NCI-H345 treated with DMSO at 0.1 percent for 48 hours (cell line): ENCODE data around the gene CCP110.

ENCODE experiments used
- DNase-seq: peaks from one replicate; lab custom pipeline; 2025; ENCODE audit not compliant: unreplicated experiment; lab: John Stamatoyannopoulos, UW

CCP110 gene

GRCh38 chr16:19548144-19548543 is 24.4 kb downstream of the CCP110 start:
- no peak for DNase-seq

DNA sequence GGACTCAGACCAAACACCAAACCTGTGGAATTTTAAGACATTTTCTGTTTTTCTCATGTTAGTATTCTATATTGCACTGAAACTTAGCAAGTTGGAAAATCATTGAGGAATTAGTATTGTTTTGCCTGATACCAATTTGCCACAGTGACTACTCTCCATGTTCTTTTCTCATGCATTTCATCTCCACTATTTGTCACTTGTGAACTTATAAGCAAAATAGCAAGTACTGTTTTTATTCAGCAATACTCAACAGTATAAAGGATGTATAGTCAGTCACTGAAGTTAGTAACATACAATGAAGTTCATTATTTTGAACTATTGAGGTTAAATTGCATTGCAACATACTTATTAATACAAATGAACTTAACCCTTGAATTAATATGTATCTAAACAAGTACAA is 25.9 kb downstream of the CCP110 start:
- DNase-seq: no peak

DNA sequence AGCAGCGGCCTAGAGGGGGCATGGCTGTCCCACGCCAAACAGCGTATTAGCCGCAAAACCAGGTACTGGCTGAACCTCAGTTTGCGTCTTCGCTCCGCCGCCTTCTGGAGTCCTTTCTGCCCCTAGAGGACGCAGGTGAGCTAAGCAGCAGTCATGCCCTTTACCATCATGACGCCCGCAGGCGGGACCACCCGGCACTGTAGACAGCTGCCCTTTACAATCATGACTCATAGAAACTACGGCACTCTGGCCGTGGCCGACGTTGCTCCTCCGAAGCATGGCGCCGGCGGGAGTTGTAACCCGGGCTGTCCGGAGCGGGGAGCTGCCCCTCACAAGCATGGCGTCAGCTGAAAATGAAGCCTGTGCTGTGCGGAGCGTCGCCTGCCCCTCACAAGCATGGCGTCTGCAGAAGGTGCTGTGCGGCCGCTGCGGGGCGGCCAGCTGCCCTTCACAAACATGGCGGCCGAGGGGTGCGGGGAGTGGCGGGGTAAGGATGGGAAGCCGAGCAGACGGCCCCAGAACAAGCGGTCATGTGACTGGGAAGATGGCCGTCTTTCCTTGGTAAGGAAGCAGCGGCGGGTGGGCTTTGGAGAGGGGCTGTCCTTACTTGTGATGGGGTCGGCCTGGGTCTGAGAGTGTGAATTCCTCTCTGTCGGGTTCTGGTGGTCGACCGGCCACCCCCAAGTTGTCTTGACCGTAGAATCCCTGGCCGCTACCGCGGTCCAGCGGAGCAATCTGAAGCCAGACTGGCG is 31.6 kb downstream of the CCP110 start, which contains the start of gene VPS35L:
Gene VPS35L, plus strand, starts transcription at position 518 of the 752 bp plus-strand sequence. Its CDS starts 27 bp downstream, at position 545.
- DNase-seq: peak; percentile 94

DNA sequence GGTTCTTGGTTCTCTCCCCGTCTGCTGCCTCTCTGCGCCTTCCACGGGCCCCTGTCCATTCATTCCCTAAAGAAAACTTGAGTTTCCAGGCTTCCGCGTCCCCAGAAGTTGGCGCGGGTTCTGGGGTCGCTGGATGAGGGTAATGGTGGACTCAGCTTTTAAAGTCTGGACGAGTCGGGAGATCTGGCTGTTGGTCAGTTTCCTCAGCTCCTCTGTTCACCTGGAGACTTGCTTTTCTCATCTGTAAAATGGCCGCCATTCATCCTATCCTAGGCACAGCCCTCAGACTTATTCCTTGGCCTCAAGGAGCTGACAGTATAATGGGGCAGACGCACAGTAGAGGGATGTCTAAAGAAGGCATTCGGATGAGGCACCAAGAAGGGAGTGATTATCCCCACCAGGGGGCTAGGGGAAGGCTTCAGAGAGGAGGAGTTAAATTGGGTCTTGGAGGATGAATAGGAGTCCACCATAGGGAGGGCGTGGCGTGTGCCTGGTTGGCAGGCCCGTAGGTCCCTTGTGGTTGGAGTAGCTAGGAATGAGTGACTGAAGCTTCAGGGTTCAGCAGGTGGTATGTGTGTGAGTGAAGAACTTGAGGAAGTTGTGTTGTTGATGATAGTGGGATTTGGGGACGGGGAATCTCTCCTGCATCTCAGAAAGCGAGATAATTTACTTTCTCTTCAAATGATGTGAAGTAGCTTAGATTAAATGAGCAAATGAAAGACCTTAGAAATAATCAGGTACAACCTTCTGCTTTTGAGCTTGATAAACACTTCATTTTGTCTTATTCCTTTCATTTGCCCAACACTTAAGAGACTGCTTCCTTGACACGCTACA is 32.4 kb downstream of the CCP110 start:
- peak; percentile 22 for DNase-seq

DNA sequence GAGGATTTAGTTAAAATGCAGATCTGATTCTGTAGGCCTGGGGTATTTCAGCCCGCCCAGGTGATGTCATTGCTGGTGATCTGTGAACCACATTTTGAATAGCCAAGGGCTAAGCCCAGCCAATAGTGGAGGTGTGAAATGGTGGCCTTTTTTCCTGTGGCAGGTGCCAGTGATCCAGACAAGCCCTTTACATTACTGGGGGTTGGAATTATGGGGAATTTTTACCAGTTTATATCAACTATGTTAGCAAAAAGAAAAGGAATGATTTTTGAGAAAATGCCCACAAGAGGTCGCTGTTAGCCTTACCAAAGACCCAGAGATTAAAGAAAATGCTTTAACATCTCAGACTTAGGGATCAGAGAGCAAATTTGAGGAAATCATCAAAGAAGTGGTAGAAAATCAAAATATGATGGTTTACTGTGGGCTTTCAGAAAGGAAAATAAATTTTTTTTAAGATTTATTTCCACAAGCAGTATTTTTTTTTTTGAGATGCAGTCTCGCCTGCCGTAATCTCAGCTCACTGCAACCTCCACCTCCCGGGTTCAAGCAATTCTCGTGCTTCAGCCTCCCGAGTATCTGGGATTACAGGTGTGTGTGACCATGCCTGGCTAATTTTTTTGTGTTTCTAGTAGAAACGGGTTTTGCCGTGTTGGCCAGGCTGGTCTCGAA is 35.6 kb downstream of the CCP110 start:
- peak; percentile 33 for DNase-seq

- DNase-seq: no peak
Measured at GRCh38 chr16:19560078-19560477, 36.3 kb downstream of the CCP110 start.

DNA sequence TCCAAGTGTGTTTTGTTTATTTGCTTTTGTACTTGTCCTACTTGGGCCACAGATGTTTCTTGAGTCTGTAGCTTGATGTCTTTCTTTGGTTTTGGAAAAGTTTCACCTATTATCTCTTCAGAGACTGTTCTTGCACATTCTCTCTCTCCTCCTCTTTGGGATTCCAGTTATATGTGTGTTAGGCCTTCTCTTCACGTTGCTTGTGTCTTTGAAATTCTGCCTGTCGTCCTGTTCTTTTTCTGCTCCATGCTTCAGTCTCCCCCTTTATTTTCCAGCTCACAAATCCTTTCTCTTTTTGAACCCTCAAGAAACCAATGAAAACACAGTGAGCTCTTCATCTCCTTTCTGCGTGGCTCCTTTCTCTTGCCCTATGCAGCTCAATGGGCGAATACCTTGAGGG is 39.6 kb downstream of the CCP110 start:
- DNase-seq: no peak

GRCh38 chr16:19566362-19566761 is 42.6 kb downstream of the CCP110 start:
- no peak for DNase-seq

DNA sequence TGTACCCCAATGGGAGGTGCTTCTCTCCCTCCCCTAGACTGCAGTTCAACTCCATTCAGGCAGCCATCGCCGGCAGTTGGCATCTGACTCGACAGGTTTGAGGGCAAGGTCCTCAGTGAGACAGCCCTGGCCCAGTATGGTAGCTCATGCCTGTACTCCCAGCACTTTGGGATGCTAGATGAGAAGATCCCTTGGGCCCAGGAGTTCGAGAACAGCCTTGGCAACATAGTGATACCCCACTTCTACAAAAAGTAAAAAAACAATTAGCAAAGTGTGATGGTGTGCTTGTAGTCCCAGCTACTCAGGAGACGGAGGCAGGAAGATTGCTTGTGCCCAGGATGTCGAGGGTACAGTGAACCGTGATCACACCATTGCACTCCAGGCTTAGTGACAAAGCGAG is 43.8 kb downstream of the CCP110 start:
- DNase-seq: no peak

DNA sequence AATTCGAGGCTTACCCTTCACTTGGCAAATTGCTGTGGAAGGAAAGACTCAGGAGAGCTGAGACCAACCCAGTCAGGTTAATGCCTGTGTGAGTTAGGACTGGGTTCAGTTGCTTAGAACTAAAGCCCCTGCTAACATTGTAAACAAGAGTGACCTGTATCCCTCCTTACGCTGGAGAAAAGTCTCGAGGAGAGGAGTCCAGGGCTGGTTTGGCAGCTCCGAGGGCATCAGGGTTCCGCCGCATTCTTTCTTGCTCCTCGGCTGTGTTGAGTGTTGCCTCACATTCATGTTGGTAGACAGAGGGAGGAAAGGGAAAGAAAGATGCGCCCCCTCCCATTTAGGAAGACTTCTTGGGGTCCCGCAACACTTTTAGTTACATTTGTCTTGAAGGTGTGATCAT is 50.3 kb downstream of the CCP110 start:
- DNase-seq: no peak

- no peak for DNase-seq
Measured at GRCh38 chr16:19574615-19575014, 50.9 kb downstream of the CCP110 start.

DNA sequence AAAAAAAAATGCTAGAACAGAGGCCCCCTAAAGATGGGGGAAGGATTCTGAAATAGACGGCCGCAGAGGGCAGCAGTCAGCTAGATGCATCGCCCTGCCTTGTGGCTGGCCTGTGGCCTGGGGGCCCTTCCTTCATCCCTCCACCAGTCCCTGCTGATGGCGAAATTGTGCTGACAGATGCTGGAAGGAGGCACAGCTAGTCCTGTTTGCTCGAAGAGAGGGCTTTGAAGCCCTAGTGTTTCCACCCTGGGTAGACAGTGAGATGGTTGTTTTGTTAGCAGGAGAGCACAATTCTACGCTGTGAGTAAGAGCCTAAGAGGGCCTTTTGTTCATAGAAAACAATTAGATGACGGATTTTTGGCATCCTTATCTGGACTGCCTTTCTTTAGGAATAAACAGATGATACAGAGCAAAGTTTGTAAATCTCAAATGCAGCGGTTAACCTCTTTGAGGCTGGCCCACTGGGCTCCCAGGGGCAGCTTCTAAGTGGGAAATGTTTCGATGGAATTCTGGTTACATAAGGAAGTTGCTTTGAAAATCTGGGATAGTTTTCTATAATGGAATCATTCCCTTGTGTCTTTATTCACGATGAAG is 54.7 kb downstream of the CCP110 start:
- DNase-seq: no peak

- DNase-seq: no peak
Measured at GRCh38 chr16:19582050-19582831, 58.5 kb downstream of the CCP110 start.

- DNase-seq: no peak
Measured at GRCh38 chr16:19583665-19584300, 60.0 kb downstream of the CCP110 start.

DNA sequence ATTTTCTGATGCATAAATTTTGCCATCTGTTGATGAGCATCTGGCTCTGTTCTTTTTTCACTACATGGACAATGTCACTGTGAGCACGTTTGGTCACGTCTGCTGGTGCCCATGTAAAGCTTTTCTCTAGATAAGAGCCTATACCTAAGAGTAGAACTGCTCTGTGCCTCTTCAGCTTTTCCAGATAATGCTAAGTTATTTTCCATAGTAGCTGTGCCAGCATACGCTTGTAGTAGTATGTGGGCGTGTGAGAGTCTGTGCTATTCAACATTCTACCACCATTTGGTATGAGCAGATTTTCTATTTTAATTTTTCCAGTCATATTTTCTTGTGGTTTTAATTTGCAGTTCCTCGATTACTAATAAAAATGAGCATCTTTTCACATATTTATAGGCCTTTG is 64.9 kb downstream of the CCP110 start:
- DNase-seq: no peak

GRCh38 chr16:19589106-19589505 is 65.4 kb downstream of the CCP110 start:
- no peak for DNase-seq

DNA sequence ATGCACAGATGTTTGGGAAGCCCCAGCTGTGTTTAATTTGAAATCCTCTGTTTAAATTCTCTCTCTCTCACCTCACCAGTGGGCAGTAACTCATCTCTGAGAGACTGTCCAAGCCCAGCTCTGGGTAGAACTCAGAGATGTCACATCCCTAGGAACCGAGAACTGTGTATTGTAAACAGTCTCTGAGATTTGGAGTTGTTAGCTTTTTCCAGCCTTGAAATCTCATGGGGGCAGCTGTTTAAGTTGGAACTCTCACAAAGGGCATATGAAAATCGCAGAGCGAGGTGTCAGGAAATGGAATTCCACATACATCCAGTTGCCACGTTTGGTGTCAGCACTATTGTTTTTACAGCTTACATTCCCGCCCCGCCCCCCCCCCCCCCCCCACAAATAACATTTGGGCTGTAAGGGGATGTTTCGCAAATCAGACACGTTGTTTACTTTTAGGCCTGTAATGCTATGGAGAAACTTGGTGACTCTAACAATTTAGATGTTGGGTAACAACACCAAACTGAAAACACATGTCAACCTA is 66.1 kb downstream of the CCP110 start:
- no peak for DNase-seq

- DNase-seq: no peak
Measured at GRCh38 chr16:19595043-19595767, 71.5 kb downstream of the CCP110 start.
